HG03103 (cell line): ENCODE results near the gene BRI3BP.
"Not testable (repeated sequence)": the region's sequence is repeated elsewhere in the genome, so short reads cannot be mapped to it uniquely, and the experiment has no call there.

ENCODE experiments used
- ATAC-seq: cut with Tn5 transposase; IDR thresholded peaks from one replicate; pipeline ENCODE4 v1.9.1; 2021; ENCODE audit warnings: low read depth; ENCODE audit not compliant: unreplicated experiment

BRI3BP gene

DNA sequence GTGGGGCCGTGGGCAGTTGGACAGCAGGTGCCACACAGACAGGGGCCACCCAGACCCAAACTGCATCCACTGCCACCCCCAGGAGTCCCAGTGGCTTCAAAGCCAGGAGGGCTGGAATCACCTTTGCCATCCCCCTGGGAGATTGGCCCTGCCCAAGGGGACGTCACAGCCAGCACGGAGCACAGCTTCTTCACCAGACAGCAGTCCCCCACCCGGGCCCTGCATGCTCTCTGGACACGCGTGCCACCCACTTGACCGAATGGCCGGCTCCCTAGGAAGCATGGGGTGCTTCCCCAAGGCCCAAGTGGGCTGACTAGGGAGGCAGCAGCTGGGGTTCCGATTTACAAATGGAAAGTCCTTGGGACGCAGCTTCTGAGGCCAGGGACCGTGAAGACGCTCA is 21.8 kb upstream of the BRI3BP start:
- no peak for ATAC-seq

- no peak for ATAC-seq
Measured at GRCh38 chr12:124972211-124972610, 21.2 kb upstream of the BRI3BP start.

- no peak for ATAC-seq
Measured at GRCh38 chr12:124975276-124975675, 18.2 kb upstream of the BRI3BP start.

- ATAC-seq: no peak
Measured at GRCh38 chr12:124976999-124977398, 16.4 kb upstream of the BRI3BP start.

DNA sequence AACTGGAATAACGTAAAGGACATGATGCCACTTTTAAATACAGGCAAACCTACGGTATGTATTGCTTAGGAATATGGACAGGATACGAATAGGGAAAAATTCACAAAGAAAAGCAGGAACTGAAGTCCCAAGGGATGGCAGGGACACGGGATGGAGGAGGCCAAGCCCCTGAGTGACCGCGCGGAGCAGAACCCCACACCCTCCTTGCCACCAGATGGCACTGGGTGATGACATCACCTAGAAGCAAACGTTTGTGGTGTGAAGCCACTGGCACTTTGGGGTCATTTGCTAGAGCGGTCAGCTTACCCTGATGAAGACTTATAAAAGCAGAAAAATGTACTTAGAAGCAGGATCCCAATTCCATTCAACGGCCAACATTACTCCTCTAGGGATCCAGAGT is 13.9 kb upstream of the BRI3BP start:
- no peak for ATAC-seq

GRCh38 chr12:124980098-124980892 is 13.2 kb upstream of the BRI3BP start:
- ATAC-seq: no peak

- ATAC-seq: not testable (repeated sequence)
Measured at GRCh38 chr12:124986876-124987275, 6.6 kb upstream of the BRI3BP start.

- ATAC-seq: peak; percentile 26
Measured at GRCh38 chr12:124992874-124993625, 395 bp upstream of the BRI3BP start.

- ATAC-seq: peak; percentile 23
Measured at GRCh38 chr12:124994437-124994975, 1.1 kb downstream of the BRI3BP start.

- no peak for ATAC-seq
Measured at GRCh38 chr12:124995200-124995961, 1.9 kb downstream of the BRI3BP start.

GRCh38 chr12:124998705-124999104 is 5.3 kb downstream of the BRI3BP start:
- no peak for ATAC-seq

DNA sequence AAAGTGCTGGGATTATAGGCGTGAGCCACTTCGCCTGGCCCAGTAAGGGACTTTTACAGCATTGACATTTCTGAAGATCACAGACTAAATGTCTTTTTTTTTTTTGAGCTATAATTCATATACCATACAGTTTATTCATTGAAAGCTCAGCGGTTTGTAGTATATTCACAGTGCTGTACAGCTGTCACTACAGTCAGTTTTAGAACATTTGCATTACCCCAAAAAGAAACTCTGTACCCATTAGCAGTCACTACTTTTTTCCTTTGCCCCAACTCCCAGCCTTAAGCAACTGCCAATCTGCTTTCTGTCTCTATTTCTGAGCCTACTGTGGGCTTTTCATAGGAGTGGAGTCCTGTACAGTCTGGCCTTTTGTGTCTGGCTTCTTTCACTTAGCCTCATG is 8.2 kb downstream of the BRI3BP start:
- no peak for ATAC-seq

- ATAC-seq: no peak
Measured at GRCh38 chr12:125003021-125003420, 9.6 kb downstream of the BRI3BP start.

DNA sequence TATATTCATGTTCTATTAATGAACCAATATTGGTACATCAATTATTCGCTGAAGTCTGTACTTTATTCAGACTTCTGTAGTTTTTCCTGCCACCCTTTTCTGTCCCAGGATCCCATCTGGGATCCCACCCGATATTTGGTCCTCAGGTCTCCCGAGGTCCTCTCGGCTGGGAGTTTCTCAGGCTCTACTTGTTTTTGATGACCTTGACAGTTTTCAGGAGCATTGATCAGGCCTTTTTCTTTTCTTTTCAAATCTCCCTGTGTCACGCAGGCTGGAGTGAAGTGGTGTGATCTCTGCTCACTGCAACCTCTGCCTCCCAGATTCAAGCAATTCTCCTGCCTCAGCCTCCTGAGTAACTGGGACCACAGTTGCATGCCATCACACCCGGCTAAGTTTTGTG is 11.2 kb downstream of the BRI3BP start:
- ATAC-seq: no peak

DNA sequence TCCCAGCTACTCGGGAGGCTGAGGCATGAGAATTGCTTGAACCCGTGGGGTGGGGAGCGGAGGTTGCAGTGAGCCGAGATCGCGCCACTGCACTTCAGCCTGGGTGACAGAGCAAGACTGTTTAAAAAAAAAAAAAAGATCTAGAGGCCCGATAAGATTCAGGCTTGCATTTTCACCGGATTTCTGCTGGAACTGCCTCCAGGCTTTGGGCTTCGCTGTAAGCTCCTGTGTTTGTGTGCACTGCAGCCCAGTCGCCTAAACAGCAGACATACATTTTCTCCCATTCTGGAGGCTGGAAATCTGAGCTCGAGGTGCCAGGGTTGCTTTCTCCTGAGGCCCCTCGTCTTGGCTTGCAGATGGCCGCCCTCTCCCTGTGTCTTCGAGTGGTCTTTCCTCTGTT is 12.2 kb downstream of the BRI3BP start:
- no peak for ATAC-seq

- ATAC-seq: no peak
Measured at GRCh38 chr12:125006365-125006764, 12.9 kb downstream of the BRI3BP start.

- ATAC-seq: no peak
Measured at GRCh38 chr12:125013816-125014442, 20.5 kb downstream of the BRI3BP start.

- ATAC-seq: no peak
Measured at GRCh38 chr12:125014526-125014925, 21.1 kb downstream of the BRI3BP start.

- ATAC-seq: no peak
Measured at GRCh38 chr12:125015680-125016310, 22.4 kb downstream of the BRI3BP start.

DNA sequence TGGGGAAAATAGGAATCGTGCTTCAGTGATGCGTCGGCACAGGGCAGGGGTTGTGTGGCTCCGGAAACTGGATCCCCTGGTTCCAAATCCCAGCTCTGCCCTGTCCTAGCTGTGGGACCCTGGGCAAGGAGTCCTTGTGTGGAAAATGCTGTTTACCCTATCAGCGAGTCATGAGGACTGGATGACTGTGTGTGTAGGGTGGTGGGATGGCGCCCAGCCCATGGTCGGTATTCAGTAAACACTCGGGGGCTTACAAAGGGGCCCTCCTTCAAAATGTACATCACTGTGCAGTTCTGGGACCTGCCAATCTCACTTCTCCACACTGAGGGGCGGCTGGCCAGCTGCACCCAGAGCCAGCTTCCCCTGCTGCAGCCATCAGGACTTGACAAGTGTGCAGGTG is 24.4 kb downstream of the BRI3BP start:
- ATAC-seq: no peak
